ENCODE data around the gene SLC25A36.

DNA sequence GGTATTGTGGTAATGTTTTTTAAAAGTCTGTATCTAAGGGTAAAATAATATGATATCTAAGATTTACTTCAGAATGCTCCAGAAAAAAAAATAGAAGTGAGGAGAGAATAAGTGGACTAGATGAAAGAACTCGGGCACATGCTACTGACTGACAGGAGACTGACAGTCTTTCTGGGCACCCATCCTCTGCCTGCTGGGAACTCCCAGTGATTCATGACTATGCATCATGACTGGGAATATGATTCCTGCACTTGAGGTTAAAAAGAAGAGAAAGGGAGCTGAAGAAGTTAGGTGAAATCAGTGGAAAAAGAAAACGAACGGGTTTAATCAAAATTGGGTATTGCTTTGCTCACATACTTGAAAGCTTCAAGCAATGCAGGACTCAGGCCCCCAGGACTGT lies 73.8 kb downstream of the SLC25A36 start:
- TF ChIP-seq, protein P1, sequence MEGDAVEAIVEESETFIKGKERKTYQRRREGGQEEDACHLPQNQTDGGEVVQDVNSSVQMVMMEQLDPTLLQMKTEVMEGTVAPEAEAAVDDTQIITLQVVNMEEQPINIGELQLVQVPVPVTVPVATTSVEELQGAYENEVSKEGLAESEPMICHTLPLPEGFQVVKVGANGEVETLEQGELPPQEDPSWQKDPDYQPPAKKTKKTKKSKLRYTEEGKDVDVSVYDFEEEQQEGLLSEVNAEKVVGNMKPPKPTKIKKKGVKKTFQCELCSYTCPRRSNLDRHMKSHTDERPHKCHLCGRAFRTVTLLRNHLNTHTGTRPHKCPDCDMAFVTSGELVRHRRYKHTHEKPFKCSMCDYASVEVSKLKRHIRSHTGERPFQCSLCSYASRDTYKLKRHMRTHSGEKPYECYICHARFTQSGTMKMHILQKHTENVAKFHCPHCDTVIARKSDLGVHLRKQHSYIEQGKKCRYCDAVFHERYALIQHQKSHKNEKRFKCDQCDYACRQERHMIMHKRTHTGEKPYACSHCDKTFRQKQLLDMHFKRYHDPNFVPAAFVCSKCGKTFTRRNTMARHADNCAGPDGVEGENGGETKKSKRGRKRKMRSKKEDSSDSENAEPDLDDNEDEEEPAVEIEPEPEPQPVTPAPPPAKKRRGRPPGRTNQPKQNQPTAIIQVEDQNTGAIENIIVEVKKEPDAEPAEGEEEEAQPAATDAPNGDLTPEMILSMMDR (IDR thresholded peaks at IDR 0.05; ENCODE audit: low read depth, low read length, poor library complexity, severe bottlenecking) = no peak
- no peak for TF ChIP-seq EZH2phosphoT487 (IDR thresholded peaks at IDR 0.05; ENCODE audit: borderline replicate concordance, low read length)

All from DOHH2 (cell line).